Endometrium (tissue), 2 donors: Measurements from ENCODE around the gene ZNF75A.
"Not testable (repeated sequence)": the region's sequence is repeated elsewhere in the genome, so short reads cannot be mapped to it uniquely, and the experiment has no call there.

Experiments used
- FAIRE-seq: peaks from 2 replicates; lab custom pipeline; 2012; peaks lifted over from hg19 to GRCh38; lab: Jason Lieb, UNC
- donor health status: control.
- donor health status: control.

The ZNF75A gene

DNA sequence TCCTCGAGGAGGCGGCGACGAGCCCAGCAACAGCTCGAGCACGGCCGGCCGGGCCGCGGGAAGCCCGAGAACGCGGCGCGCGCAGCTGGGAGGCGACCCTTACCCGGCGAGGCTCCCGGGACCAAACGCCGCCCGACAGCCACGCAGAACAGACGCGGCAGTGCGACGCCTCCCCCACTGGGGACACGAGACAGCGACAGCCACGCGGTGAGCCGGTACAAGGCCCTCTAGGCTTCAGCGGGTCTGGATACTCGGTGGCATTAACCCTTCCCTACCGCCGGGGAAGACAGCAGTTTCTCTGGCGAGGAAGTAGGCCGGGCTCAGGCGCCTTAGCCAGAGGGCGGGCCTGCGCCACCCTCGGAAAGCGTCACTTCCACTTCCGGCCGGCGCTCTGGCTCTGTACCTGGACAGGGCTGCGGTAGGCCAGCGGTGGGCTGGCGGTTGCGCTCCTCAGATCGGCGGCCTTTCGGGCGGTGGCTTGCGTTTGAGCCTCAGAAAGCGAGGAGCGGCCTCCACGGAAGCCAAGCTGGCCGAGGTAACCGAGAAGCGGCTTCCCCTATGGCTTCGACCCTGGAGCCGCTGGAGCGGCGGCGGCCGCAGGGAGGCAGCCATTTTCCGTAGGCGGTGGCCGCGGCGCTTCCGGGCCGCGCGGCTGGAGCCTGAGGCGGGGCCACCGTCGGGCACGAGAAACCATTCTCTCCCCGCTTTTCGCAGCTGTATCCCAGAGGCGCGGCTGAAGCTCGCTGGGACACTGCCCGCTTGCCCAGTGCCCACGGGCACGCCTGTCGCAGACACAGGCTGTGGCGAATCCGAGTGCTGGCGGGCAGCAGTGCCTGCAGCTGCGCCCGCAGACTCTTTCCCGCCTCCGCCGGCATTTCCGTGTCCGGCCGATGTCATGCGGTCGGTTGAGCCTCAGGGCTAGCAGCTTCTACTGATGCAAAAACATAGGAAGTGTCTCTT is at the start of gene ZNF75A, which contains the start of gene TIGD7:
ZNF75A (plus strand) TSS at position 389 of the 960 bp plus-strand sequence. CDS start 2,932 bp downstream, outside the sequence.
TIGD7 (minus strand) TSS at position 322 of the 960 bp plus-strand sequence. CDS start 4,816 bp downstream, outside the sequence.
- FAIRE-seq: no peak

- no peak for FAIRE-seq
These were observed 49.0 kb upstream of the ZNF75A start, which contains the start of gene MEFV for GRCh38 chr16:3256146-3256865. Gene MEFV, minus strand, starts transcription at chr16:3256633. Its CDS starts 46 bp downstream, at chr16:3256587.

DNA sequence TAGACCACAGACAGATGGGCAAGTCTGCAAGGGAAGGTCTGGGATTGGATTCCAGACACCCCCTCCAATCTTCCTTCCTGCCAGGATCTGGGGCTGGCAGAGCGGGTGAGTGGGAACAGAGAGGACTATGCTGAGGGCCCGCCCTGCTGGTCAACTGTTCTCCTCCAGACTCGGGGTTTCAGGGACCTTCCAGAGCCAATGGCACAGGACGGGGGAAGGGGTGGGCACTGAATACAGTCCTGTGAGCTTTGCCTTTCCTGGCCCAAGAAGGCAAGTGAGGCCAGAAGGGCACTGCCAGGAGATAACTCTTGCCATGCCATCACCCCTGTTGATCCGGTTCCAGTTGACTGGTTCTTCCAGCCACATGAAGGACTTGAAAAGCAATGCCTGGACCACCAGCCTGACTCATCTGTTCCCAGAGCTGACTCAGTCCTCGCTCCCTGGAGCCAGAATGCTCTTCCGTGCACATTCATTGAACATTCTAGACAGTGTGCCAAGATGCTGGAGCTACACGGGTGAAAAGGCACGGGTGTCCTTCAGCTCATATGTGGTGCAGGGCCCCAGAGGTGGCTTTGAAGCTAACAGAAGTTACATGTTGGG is 48.3 kb upstream of the ZNF75A start:
- no peak for FAIRE-seq

DNA sequence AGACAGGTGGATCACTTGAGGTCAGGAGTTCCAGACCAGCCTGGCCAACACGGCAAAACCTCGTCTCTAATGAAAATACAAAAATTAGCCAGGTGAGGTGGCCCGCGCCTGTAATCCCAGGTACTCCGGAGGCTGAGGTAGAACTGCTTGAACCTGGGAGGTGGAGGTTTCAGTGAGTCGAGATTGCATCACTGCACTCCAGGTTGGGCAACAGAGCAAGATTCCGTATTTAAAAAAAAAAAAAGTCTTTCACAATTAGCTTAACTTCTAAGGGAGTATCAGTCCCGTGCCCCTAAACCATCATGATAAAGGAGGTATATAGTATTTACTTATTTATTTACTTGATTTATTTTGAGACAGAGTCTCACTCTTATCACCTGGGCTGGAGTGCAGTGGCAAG is 45.5 kb upstream of the ZNF75A start:
- FAIRE-seq: no peak

DNA sequence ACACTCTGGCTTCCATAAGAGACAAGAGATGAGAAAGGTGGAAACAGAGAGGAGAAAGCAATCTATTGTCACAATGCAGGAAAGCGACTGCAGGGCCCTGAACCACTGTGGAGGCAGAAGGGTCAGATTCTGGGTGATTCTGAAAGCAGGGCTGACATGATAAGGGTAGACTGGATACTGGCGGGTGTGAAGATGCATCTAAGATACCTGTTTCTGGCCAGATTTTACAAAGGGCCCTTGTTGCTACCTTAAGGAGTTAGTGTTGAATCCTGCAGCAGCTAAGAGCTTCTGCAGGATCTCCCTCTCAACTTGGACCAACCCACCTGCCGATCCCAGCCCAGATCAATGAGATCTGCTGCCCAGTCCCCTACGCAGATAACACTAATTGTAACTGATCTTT is 42.8 kb upstream of the ZNF75A start:
- FAIRE-seq: no peak

DNA sequence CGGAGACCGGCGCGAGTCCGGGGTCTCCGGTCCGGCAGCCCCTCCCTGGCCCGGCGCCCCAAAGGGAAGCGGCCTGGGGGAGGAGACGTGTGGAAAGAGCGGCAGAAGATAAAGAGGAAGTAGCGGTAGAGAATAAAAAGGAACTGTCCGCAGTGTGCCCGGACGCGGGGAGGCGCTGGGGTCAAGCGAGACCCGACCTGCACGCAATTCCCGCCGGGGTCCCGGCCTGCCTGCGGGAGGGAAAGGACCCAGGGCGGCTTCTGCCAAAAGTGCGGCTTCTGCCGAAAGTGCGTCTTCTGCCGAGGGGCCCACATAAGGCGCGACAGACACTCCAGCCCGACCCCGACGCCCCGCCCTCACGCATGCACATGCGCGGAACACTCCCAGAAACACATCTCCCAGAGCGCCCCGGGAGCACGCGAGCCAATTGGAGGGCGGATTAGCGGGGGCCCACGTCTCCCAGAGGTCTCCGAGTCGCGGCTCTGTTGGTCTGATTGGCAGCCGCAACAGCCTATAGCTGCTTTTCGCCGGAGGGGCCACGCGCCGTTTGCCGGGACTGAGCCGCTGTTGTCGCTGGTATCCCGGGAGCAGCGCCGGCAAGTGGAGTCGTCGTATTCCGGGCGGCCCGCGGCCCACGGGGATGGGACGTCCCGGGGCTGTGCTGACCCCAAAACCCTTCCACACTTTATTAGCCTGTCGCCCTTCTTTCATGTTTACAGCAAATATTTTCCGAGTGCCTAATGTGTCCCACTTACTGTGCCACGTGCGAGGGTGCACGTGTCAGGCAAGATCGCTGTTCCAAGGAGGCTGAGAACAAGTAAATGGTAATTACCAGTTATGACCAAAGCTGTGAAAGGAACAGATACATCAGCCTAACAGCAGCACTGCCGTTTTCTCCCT is 40.9 kb upstream of the ZNF75A start:
- FAIRE-seq: peak; percentile 80

DNA sequence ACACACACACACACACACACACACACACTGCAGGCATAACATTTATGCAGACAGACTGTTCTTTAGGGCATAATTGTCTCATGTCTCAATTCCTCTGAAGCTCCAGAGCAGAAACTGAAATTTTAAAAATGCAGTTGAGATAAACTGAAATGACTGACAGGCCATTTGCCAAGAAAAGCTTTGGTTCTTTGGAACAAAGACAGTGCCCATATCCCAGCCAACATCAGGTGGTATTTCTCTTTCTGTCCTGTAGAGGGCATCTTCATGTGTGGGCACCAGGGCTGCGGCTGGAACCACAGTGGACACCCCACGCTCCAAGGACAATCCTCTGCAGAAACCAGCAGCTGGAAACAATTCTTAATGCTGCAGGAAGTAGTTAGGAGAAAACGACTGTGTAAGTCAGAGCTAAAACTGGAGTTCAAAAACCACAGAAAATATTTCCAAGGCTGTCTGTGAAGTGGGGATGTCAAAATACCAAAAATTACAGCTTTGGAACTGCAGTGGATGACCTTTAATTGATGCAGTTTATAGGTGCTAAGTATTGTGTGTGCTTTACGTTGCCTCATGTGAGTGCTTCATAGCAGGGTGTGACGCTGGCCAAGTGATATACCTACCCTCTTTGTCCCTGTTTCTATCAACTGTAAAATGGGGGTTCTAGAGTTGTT is 38.3 kb upstream of the ZNF75A start:
- no peak for FAIRE-seq

GRCh38 chr16:3268294-3268693 is 37.0 kb upstream of the ZNF75A start:
- FAIRE-seq: no peak

GRCh38 chr16:3270718-3271117 is 34.6 kb upstream of the ZNF75A start:
- not testable (repeated sequence) for FAIRE-seq

- FAIRE-seq: not testable (repeated sequence)
These were observed 34.0 kb upstream of the ZNF75A start for GRCh38 chr16:3271281-3271680.

DNA sequence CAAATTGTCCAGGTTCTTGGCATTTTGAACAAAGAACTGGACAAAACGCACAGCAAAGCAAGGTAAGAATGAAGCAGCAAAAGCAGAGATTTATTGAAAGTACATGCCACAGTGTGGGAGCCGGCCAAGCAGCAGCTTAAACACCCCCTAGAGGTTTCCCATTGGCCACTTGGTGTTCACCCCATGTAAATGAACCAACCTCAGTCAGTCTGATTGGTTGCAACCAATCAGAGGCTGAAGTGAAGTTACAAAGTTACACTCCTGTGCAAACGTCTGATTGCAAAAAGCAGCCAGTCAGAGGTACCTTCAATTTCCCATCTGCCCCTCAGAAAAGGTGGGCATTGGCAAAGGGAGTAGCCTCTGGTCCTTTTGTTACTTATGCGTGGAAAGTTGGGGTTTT is 30.8 kb upstream of the ZNF75A start:
- no peak for FAIRE-seq

- no peak for FAIRE-seq
These were observed 30.4 kb upstream of the ZNF75A start for GRCh38 chr16:3274947-3275346.

GRCh38 chr16:3276679-3277078 is 28.6 kb upstream of the ZNF75A start:
- no peak for FAIRE-seq

DNA sequence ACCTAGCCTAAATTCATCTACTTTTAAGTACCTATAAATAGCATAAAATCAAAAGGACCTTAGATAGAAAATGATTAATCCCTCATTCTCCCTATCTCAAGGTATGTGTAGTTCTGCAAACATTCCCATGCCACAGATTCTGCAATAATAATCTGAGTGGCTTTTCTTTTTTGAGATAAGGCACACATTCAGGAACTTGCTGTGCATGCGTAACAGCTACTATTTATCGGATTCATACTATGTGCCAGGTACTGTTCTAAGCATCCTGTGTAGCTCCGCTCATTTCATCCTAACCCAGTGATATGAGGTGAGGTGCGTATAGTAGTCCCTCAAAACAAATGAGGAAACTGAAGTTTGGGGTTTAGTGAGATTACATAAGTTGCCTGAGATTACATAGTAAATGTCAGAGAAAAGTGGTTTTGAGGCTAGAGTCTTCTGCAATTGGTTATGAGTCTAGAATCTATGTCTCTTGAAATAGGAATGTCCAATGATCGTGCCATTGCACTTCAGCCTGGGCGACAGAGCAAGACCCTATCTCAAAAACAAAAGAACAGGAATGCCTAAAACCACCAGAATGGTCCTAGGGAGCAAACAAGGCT is 24.0 kb upstream of the ZNF75A start:
- FAIRE-seq: no peak

DNA sequence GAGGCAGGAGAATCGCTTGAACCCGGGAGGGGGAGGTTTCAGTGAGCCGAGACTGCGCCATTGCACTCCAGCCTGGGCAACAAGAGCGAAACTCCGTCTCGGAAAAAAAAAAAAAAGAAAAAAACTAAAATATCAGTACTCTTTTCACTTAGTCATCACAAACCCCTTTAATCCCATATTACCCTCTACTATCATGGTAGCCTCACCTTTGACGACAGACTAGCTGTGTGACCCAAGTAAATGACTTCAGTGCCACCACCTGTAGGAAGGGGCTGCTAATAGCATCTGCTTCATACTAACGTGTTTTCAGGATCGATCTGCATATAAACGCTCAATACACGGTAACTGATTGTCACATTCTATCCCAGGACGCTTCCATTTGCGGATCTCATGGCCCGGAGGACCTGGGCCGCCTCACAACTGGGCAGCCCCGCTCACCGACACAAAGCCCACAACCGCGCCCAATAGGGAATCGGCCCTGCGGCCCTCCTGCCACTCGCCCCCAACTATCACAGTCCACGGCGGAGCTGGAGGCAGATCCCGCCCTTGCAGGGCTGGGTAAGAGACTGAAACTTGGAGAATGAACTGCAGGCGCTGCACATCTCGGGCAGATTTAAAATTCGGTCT is 23.1 kb upstream of the ZNF75A start:
- no peak for FAIRE-seq

DNA sequence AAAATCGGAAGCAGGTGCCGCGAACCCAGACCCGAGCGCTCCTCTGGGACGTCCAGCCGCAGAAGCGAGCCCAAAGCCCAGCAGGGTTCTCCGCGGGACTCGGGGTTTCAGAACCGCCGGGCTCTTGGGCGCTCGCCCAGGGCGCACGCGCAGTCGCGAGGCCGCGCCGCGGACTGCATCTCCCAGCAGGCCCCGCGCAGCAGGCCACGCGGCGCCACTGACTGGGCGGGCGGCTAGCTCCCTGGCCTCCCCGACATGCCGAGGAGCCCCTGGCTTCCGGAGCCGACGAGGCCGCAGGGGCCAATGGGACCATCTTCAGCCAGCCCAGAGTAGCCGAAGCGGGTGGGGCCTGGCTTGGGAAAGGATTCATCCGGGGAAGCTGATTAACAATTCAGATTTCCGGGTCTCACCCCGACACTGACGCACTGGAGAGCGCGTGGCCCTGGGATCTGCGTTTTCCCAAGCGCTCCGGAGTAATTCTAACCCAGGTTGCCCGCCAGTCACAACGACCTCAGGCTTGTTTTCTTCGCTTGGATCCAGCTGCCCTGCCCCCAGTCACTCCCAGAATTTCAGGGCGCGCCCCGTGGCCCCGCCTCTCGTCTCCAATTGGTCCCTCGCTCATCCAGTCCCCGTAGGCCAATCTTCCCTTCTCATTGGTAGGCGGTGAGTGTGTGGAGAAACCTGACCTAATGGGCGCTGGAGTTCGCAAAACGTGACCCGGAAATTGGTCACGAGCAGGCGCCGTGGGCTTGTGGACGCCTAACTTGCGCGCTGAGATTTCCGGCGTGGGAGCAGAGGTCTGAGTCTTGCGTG is 22.4 kb upstream of the ZNF75A start, which contains the start of gene ZNF263:
ZNF263 (plus strand) TSS at position 762 of the 813 bp plus-strand sequence. CDS start 328 bp downstream, outside the sequence.
- FAIRE-seq: peak; percentile 94

GRCh38 chr16:3283543-3284447 is 21.5 kb upstream of the ZNF75A start:
- FAIRE-seq: no peak

DNA sequence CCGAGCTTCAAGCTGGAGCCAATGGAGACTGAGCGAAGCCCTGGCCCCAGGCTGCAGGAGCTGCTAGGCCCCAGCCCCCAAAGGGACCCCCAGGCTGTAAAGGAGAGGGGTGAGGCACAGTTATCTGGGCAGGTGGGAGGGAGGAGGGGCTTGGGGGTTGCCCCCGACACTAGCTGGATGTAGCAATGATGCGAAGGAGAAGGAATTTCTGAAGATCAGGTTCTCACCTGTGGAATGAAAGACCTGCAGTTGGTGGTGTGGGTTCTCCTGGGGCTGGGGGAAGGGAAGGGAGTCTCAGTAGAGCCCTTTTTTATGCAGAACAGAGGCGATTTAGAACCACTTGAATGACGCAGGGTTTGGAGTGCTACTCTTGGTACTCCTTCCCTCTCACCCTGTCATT is 20.2 kb upstream of the ZNF75A start:
- FAIRE-seq: no peak
